KBM-7 (cell line): Measurements from ENCODE around the gene PAX7.

Source experiments
- DNase-seq: peaks from one replicate; pipeline ENCODE4 v3.0.0-alpha.2; 2015
- in situ Hi-C: fragments of 300-500 bp; cut with MboI; formaldehyde crosslinking; loops from 2 replicates; pipeline ENCODE4 v1.14.3; 2020; ENCODE audit warnings: low sequenced_read_pairs, low pct_unique_long_range_greater_than_20kb, mixed read lengths

The PAX7 gene

GRCh38 chr1:18638835-18639364, 8.3 kb downstream of the PAX7 start:
- in situ Hi-C loops: no loop called here
- DNase-seq: no peak

GRCh38 chr1:18639368-18640055, 8.9 kb downstream of the PAX7 start:
- no peak for DNase-seq
- in situ Hi-C loops: no loop called here

DNA sequence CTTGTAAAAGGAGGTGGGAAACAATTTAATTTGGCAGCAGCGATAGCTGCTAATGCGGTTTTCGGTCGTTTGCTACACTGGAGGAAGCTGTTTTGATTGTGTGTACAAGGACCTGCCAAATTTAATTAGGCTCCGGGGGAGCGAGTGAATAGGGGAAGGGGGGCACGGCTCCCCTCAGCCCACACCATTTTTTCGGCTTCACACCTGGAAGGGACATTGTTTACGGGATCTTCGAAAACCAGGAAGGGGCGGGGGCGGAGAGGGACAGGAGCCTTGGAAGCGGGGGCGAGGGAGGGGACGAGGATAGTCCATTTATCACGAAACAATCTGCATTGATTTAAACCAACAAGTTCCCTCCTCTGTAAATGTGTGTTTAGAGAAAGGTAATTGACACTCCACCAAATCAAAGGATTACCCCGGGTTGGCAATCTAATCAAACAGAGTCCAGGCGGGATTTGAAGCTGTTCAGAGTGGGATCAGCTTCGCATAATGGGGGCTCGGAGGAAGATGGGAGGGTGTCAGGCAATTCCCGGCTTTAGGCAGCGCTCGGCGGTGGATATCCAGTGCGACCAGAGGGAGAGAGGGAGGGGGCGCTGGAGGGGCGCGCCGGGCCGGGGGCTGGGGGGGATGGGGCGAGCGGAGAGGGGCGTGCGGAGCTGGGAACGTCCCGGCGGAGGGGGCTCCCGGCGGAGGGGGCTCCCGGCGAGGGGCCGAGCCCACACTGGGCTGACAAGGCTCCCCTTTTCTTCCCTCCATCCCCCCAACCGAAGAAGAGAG, 9.8 kb downstream of the PAX7 start:
- no peak for DNase-seq
- in situ Hi-C loops: no loop called here

- in situ Hi-C loops: no loop called here
- DNase-seq: no peak
Measured at GRCh38 chr1:18641005-18641941, 10.6 kb downstream of the PAX7 start.

DNA sequence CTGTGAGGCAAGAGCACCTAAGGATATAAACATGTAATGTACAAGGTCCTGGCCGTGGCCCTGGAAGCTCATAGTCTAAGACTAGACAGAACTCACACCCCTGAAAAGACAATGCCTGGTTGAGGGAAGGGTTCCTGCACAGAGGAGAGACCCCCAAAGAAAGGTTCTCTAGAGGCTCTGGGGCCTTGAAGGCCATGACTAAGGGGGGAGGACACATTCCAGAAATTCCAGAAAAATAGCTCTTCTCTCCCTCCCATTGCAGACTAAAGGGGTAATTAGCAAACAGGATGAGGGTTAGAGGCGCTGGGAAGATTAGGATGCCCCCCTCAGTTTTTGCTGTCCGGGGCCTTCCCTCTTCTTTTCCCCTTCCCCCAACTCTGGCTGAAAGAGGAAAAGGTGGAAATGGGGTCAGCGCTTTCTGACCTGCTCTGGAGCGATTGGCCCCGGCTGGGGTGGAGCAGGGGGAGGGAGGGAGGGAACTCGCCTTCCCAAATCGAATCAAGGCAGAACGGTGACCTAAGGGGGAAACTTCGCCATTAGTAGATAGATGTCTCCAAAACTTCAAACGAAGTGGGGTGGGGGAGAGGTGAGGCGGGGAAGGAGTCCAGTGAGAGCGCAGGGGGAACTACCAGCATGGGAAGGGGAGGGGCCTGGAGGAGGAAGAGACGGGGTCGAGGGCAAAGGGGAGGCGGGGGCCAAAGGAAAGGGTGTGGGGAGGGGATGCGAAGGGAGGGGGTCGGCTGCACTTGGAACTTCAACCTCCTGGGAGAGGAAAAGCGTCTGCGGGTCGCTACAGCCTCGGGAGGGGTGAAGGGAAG, 11.8 kb downstream of the PAX7 start:
- DNase-seq: no peak
- in situ Hi-C loops: no loop called here

- in situ Hi-C loops: no loop called here
- no peak for DNase-seq
Measured at GRCh38 chr1:18643154-18644012, 12.7 kb downstream of the PAX7 start.

DNA sequence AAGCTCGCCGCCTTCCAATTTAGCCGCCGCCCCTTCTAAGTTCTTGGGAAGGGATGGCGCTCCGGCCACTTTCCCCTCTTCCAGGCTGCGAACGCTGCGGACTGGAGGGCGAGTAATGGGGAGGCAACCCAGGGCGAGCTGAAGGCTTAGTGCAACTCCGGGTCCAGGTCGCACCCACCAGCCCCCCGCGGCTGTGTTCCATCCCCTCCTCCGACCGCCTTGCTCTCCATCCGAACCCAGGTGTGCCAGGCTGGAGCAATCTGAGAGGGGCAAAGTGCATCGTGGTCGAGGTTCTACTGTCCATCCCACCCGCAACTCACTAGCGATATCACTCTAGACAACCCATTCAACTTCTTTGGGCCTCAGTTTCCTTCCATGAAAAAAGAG, 13.4 kb downstream of the PAX7 start:
- no peak for DNase-seq
- in situ Hi-C loops: no loop called here

DNA sequence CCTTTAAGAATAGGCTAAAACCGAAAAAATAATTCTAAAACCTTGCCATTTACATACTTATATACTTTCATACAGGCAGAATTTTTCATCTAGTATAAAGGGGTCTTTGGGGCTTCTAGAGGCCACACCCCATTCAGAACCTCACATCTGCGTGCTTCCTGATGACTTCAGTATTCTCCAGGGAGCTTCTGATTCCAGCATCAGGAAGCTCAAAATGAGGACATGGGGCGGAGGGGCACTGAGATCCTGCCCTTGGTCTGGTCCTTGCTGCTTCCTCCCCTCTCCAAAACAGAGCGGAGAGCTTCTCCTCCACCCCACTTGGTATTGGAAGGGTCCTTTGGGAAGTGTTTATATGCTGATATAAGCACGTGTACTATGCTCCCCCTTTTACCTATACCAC, 13.8 kb downstream of the PAX7 start:
- DNase-seq: no peak
- in situ Hi-C loops: no loop called here

GRCh38 chr1:18644973-18645746, 14.5 kb downstream of the PAX7 start:
- in situ Hi-C loops: no loop called here
- DNase-seq: no peak

DNA sequence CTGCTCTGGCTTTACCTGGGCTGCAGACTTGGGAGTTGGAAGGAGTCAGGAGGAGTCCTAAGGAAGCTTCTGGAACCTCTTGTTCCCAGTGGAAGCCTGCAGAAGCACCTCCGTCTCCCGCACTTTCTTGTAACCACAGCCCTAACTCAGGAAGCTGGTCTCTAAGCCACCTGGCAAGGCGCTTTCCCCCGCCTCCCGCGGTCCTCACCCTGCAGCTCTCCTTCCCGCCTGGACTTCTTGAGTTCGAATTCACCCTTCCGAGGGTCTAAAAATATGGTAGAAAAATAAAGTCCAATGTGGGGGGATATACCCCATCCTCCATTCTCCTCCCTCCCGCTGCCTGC, 15.1 kb downstream of the PAX7 start:
- no peak for DNase-seq

DNA sequence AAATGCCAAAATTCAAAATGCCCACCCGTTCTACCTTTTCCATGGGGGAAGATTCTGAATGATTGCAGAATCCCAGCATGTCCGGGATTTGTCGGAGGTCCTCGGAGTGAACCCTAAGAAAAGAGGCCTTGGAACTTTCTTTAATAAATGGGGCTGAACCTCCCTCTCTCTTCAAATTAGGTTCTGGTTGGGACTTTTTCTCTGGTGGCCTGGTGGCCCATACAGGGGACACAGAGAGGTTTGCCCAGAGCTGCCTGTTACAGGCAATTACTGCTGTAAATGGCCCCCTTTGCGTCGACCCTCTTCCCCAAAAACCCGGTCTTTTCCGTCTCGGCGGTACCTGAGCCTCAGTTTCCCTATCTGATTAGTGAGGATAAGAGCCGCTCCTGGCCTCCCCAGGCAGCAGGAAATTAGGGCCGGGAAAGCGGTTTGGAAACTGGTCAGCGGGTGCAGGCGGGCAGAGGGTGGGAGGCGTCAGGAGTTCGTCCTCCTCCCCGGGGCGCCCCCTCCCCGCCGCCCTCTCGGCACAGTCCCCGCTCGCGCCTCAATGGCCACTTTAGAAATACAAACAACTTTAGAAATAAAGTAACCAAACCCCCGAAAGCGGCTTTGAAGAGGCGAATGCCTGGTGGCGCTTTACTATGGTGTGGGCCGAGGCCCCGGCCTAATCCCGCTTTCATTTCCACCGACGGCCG, 15.6 kb downstream of the PAX7 start:
- no peak for DNase-seq
- in situ Hi-C loops: no loop called here

More for the DNA sequence above, 15.1 kb downstream of the PAX7 start:
- in situ Hi-C loops: no loop called here

DNA sequence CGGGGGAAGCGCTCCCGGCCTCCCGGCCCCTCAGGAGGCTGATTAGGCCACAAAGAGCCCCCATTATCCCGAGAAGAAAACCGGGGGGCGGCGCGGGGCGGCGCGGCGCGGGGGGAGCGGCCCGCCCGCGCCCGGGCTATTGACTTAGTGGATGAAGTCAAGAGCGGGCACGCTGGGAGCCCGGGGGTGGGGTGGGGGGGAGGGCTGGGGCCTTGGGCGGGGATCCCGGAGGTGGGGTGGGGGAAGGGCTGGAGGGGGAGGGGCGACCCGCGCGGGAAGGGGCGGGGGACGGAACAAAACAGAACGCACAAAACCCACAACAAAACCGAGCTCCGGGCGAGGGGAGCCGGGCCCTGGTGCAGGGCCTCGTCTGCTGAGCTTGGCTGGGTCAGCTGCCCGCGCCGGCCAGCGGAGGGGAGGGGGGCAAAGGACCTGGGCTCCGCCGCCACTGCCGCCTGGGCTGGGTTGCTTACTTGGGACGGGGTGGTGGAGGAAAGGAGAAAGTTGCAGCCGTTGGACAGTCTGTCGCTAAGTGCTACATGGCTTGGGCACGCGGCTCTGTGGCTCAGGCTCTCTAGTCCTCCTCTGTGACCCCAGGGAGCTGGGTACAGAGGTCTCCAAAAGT, 16.3 kb downstream of the PAX7 start:
- in situ Hi-C loops: no loop called here
- no peak for DNase-seq

DNA sequence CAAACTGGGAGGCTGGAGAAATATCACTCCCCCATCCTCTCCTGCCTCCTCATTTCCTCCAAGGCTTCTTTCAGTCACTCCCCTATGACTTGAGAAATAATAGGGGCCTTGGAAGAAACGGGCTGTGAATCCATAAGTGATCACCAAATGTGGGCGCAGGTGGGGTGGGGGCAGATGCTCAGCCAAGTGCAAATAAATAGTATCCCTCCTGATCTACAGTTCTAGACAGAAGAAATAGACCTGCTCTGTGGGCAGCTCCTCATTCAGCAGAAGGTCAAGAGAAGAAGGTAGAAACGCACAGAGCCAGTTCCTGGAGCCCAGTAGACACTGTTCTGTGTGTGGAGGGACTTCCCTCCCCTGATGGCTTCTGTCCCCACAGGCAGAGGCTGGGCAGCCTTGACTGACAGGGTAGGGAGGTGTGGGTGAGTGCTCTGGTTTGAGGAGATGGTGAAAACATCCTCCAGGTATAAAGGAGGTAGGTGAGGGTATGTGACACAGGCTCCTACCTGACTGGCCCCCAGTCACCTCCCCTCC, 17.1 kb downstream of the PAX7 start:
- no peak for DNase-seq
- in situ Hi-C loops: no loop called here

GRCh38 chr1:18649693-18650370, 19.2 kb downstream of the PAX7 start:
- in situ Hi-C loops: no loop called here
- DNase-seq: no peak

DNA sequence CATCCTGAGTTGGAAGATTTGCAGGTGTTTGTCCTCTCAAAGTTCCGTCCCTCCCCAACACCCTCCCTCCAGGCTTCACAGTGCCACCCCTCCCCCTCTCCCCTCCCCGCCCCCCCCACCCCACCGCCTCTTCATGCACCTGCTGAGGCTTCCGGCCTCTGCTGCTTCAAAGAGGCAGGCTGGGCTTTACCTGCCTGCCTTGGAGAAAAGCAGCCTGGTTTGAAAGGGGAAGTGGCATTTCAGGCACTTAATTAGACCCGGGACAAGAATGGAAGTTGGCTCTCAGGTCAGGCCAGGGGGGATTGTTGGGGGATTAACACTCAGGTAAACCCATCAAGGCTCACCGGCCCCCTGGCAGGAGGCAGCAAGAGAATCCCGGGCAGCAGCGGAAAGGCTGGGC, 21.1 kb downstream of the PAX7 start:
- DNase-seq: no peak
- in situ Hi-C loops: no loop called here

DNA sequence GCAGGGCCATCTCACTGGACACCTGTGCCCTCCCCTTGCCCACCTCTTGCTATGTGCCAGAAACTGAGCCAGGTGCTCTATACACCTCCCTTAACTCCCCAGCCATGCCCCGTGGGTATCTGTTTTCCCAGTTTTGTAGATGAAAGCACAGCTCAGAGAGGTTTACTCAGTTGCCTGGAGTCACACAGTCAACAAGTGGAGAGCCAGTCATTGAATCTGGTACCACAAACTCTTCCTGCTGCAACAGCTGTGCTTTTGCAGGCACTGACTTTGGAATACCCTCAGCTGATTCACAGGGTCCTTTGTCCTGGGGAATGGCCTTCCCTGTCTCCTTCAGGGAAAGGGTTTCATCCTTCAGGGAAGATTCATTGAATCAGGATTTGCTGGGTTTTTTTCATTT, 22.1 kb downstream of the PAX7 start:
- no peak for DNase-seq
- in situ Hi-C loops: no loop called here
